Pancreas (tissue), 10 donors: ENCODE results near the gene ST8SIA2. TPM values are rescaled to one million over a fixed set of nuclear protein-coding genes. Genes with fewer than 3 reads are reported as not detected.
A peak's percentile ranks its signal among the peaks of the same experiment; 100 is the strongest.

ENCODE experiments used
- ATAC-seq, 4 donors: fragments of 200-7000 bp; cut with Tn5 transposase; one replicate each; pipeline versions ENCODE4 v1.8.0 to v1.9.1; 2020; ENCODE audit warnings: mild to moderate bottlenecking in 4 of 4, moderate library complexity in 4 of 4
- DNase-seq, 6 donors: peaks; one replicate each; pipeline ENCODE4 v3.0.0-alpha.2; 2020
- FAIRE-seq: peaks from 2 replicates; lab custom pipeline; 2012; peaks lifted over from hg19 to GRCh38; lab: Jason Lieb, UNC
- H3K27ac ChIP-seq, 4 donors: fragments of 200-600 bp; sonication (generic); 1 replicate in 3 of 4; 2 replicates in 1 of 4; pipeline versions ENCODE4 v1.5.0 to v1.8.0; 2020
- H3K27me3 ChIP-seq, 4 donors: fragments of 200-600 bp; one replicate each; pipeline ENCODE4 v1.8.0; 2021
- H3K36me3 ChIP-seq, 3 donors: fragments of 200-600 bp; sonication (generic) in 1 of 3; one replicate each; pipeline versions ENCODE4 v1.5.0 to v1.8.0; 2020 to 2021
- H3K4me1 ChIP-seq, 3 donors: fragments of 200-600 bp; one replicate each; pipeline ENCODE4 v1.8.0; 2021
- H3K4me3 ChIP-seq, 4 donors: fragments of 200-600 bp; sonication (generic) in 2 of 4; one replicate each; pipeline versions ENCODE4 v1.5.0 to v1.8.0; 2020 to 2021
- H3K9me3 ChIP-seq, 4 donors: fragments of 200-600 bp; one replicate each; pipeline ENCODE4 v1.8.0; 2021
- CTCF ChIP-seq, 4 donors: fragments of 200-600 bp; sonication (generic) in 3 of 4; IDR thresholded peaks; one replicate each; pipeline versions ENCODE4 v1.5.0 to v1.8.0; 2021; ENCODE audit warnings: antibody characterized with exemption in 4 of 4
- WGBS, 2 donors: extraction: QIAGEN DNeasy Blood & Tissue Kit; methylation state at CpG; one replicate each; pipeline ENCODE4 v1.1.7; 2013; 5-methylcytosine and 5-hydroxymethylcytosine counted together
- intact Hi-C, 3 donors: fragments of 100-400 bp; cut with DNase I; formaldehyde crosslinking; loops; one replicate each; pipeline versions ENCODE4 v1.11.1 to v1.14.2; 2022
- polyA plus RNA-seq, 2 donors: library from polyadenylated mRNA; stranded (reverse); fragments of 200-250 nt; gene quantifications; one replicate each; pipeline ENCODE4 v1.2.3, GENCODE V29; 2013
- total RNA-seq, 6 donors: library from RNA; stranded (reverse); fragmentation: NEBNext Ultra II Directional in 4 of 6; extraction: Animal tissue kit (Norgen Biotek cat#: 25700) in 4 of 6; gene quantifications; one replicate each; pipeline versions ENCODE4 v1.2.1 to v1.2.4, GENCODE V29; 2021 to 2023
- donor health status: healthy with polysubstance abuse.
- donor health status: DM: no; HTN: no; CAD: no; lungs with moderate emphysema.
- donor health status: DM: no; HTN: no; CAD: no.
- donor health status: control.
- donor health status: control.
- donor health status: Bipolar disorder and iron deficiency.
- donor health status: DM: yes; HTN: yes; CAD: no.
- donor health status: DM: no; HTN: no; CAD: no.
- donor health status: DM: no; HTN: no; CAD: no.
- donor health status: DM: yes; HTN: yes; CAD: no.

Gene ST8SIA2
- total and polyA plus RNA-seq, 8 donors, result 0.02 to 0.19 TPM; not detected in 6

GRCh38 chr15:92384381-92384780, 9.3 kb upstream of the ST8SIA2 start:
- no peaks in the 10 kb centered on the region for H3K4me1 ChIP-seq
- WGBS, 2 donors, result 57 to 64% methylated on average over 2 of the region's 2 CpGs
- no peak overlapping the region for H3K27ac ChIP-seq
- no peak overlapping the region for H3K4me3 ChIP-seq
- no peak for TF ChIP-seq CTCF (IDR thresholded peaks at IDR 0.05)
- intact Hi-C loops, result no loop called here
- DNase-seq (no peak), FAIRE-seq (no peak), ATAC-seq (no peak)
- no peaks in the 10 kb centered on the region for H3K36me3 ChIP-seq
- no peaks in the 10 kb centered on the region for H3K9me3 ChIP-seq
- no peaks in the 10 kb centered on the region for H3K27me3 ChIP-seq

- Histone ChIP-seq H3K27me3 (no peaks in the 10 kb centered on the region), H3K4me1 (no peaks in the 10 kb centered on the region), H3K9me3 (no peaks in the 10 kb centered on the region), H3K27ac (no peak overlapping the region), H3K36me3 (no peaks in the 10 kb centered on the region), H3K4me3 (no peak overlapping the region)
- ATAC-seq (no peak), FAIRE-seq (no peak), DNase-seq (no peak)
- 78% methylated on average over 2 of the region's 2 CpGs for WGBS, 2 donors
- intact Hi-C loops, result no loop called here
- no peak for TF ChIP-seq CTCF (IDR thresholded peaks at IDR 0.05)
Measured at GRCh38 chr15:92385096-92385495, 8.6 kb upstream of the ST8SIA2 start.

- DNase-seq, result no peak
- intact Hi-C loops, result no loop called here
- peak in 1 of 4 donors; percentile 30 for ATAC-seq
- no peak for FAIRE-seq
- no peaks in the 10 kb centered on the region for H3K36me3 ChIP-seq
- no peaks in the 10 kb centered on the region for H3K9me3 ChIP-seq
- H3K27ac ChIP-seq, result no peak overlapping the region
- H3K4me3 ChIP-seq, result no peak overlapping the region
- no peaks in the 10 kb centered on the region for H3K4me1 ChIP-seq
- WGBS, 2 donors, result 15 to 26% methylated on average over 4 of the region's 4 CpGs
- H3K27me3 ChIP-seq, result peaks cover 0 to 25% (median 11%) of the 10 kb centered on the region in 4 donors
- no peak for TF ChIP-seq CTCF (IDR thresholded peaks at IDR 0.05)
Measured at GRCh38 chr15:92391640-92392039, 2.0 kb upstream of the ST8SIA2 start.

GRCh38 chr15:92392462-92392861, 1.2 kb upstream of the ST8SIA2 start:
- no peak for ATAC-seq

GRCh38 chr15:92393980-92394308, 263 bp downstream of the ST8SIA2 start:
- Histone ChIP-seq H3K27ac (no peak overlapping the region), H3K27me3 (peaks cover 0 to 25% (median 11%) of the 10 kb centered on the region in 4 donors), H3K4me1 (no peaks in the 10 kb centered on the region), H3K36me3 (no peaks in the 10 kb centered on the region), H3K9me3 (no peaks in the 10 kb centered on the region), H3K4me3 (no peak overlapping the region)
- no peak for ATAC-seq
- TF ChIP-seq CTCF (IDR thresholded peaks at IDR 0.05), result no peak
- intact Hi-C loops, result no loop called here
- WGBS, 2 donors, result 1% methylated on average over 34 of the region's 34 CpGs
- DNase-seq, result no peak
- FAIRE-seq, result no peak

More at GRCh38 chr15:92392462-92392861, 1.2 kb upstream of the ST8SIA2 start:
- DNase-seq (no peak), FAIRE-seq (no peak)
- WGBS, 2 donors, result 3 to 5% methylated on average over 7 of the region's 7 CpGs
- no peaks in the 10 kb centered on the region for H3K36me3 ChIP-seq
- H3K27ac ChIP-seq, result no peak overlapping the region
- no peaks in the 10 kb centered on the region for H3K4me1 ChIP-seq
- no peak overlapping the region for H3K4me3 ChIP-seq
- peaks cover 0 to 25% (median 11%) of the 10 kb centered on the region in 4 donors for H3K27me3 ChIP-seq
- intact Hi-C loops, result no loop called here
- no peak for TF ChIP-seq CTCF (IDR thresholded peaks at IDR 0.05)
- H3K9me3 ChIP-seq, result no peaks in the 10 kb centered on the region
